GM12891 (cell line): ENCODE data around the gene COMTD1.

ENCODE experiments used
- POLR2A ChIP-seq: IDR thresholded peaks from 2 replicates; pipeline ENCODE4 v1.6.1; 2011; ENCODE audit warnings: low read depth, low read length, control low read depth
- POLR2AphosphoS5 ChIP-seq: IDR thresholded peaks from 2 replicates; pipeline ENCODE4 v1.6.1; 2011; ENCODE audit warnings: low read depth, low read length, control low read depth
- SPI1 ChIP-seq: IDR thresholded peaks from 2 replicates; pipeline ENCODE4 v1.6.1; 2011; ENCODE audit warnings: low read depth, low read length, control low read depth
- TAF1 ChIP-seq: IDR thresholded peaks from 2 replicates; pipeline ENCODE4 v1.6.1; 2011; ENCODE audit warnings: low read depth, low read length, control low read depth

DNA sequence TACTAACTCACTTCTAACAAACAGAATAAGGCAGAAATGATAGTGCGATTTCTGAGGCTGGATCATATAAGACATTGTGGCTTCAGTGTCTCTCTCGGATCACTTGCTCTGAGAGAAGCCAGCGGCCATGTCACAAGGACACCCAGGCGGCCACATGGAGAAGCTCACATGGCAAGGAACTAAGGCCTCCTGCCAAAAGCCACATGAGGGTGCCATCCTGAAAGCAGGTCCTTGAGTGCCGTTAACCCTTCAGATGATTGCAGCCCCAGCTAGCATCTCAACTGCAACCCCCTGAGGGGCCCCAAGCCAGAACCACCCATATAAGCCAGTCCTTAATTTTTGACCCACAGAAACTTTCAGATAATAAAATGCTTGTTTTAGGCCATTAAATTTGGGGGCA, 32.0 kb downstream of the COMTD1 start:
- TF ChIP-seq POLR2A: no peak
- TF ChIP-seq POLR2AphosphoS5: no peak
- no peak for TF ChIP-seq TAF1
- no peak for TF ChIP-seq SPI1
